GM12878 (cell line): ENCODE results near the gene STRBP. TPM values are rescaled to one million over a fixed set of nuclear protein-coding genes. Genes with fewer than 3 reads are reported as not detected.
A peak's percentile ranks its signal among the peaks of the same experiment; 100 is the strongest.

Experiments
- CBX3 ChIP-seq: fragments of 200-600 bp; sonication (generic); IDR thresholded peaks from 2 replicates; pipeline ENCODE4 v1.6.1; 2016; ENCODE audit warnings: low read depth, borderline replicate concordance
- CEBPB ChIP-seq, 2 experiments: fragments of 150-350 bp in 1 of 2; IDR thresholded peaks; 2 replicates each; pipeline ENCODE4 v1.6.1; 2012 to 2014; ENCODE audit warnings: low read depth in 2 of 2, low read length in 2 of 2, borderline replicate concordance in 1 of 2, inconsistent platforms in 1 of 2
- EP300 ChIP-seq, 2 experiments: fragments of 150-350 bp in 1 of 2; IDR thresholded peaks; 2 replicates each; pipeline ENCODE4 v1.6.1; 2011 to 2012; ENCODE audit warnings: low read depth in 2 of 2, low read length in 2 of 2, borderline replicate concordance in 1 of 2, improper control_type of control experiment in 1 of 2, inconsistent platforms in 1 of 2; ENCODE audit not compliant: control insufficient read depth in 1 of 2
- FOXM1 ChIP-seq: IDR thresholded peaks from 2 replicates; pipeline ENCODE4 v1.6.1; 2012; ENCODE audit warnings: low read depth, mild to moderate bottlenecking, inconsistent platforms, low read length, moderate library complexity
- IKZF2 ChIP-seq, 2 experiments: fragments of 450-650 bp; IDR thresholded peaks; 2 replicates each; pipeline ENCODE4 v1.6.1; 2017; ENCODE audit warnings: mild to moderate bottlenecking in 2 of 2, moderate library complexity in 2 of 2
- MEF2A ChIP-seq: IDR thresholded peaks from 2 replicates; pipeline ENCODE4 v1.6.1; 2011; ENCODE audit warnings: low read depth, mild to moderate bottlenecking, low read length, moderate library complexity; ENCODE audit not compliant: insufficient read depth
- MEF2B ChIP-seq: fragments of 450-650 bp; IDR thresholded peaks from 2 replicates; pipeline ENCODE4 v1.6.1; 2018; ENCODE audit warnings: mild to moderate bottlenecking, moderate library complexity; ENCODE audit not compliant: partially characterized antibody, poor library complexity, severe bottlenecking
- MTA2 ChIP-seq: fragments of 450-650 bp; IDR thresholded peaks from 2 replicates; pipeline ENCODE4 v1.6.1; 2016; ENCODE audit warnings: low read depth, mild to moderate bottlenecking, moderate library complexity
- NFIC ChIP-seq: IDR thresholded peaks from 2 replicates; pipeline ENCODE4 v1.6.1; 2012; ENCODE audit warnings: low read depth, mild to moderate bottlenecking, inconsistent platforms, low read length, moderate library complexity
- PAX8 ChIP-seq: fragments of 450-650 bp; IDR thresholded peaks from 2 replicates; pipeline ENCODE4 v1.6.1; 2017; ENCODE audit warnings: mild to moderate bottlenecking, moderate library complexity
- POU2F2 ChIP-seq: IDR thresholded peaks from 3 replicates; pipeline ENCODE4 v1.6.1; 2011; ENCODE audit warnings: low read depth, mild to moderate bottlenecking, low read length, borderline replicate concordance
- RUNX3 ChIP-seq: IDR thresholded peaks from 2 replicates; pipeline ENCODE4 v1.6.1; 2012; ENCODE audit warnings: low read length, inconsistent platforms
- SMAD5 ChIP-seq: IDR thresholded peaks from 2 replicates; pipeline ENCODE4 v1.6.1; 2016; ENCODE audit warnings: antibody characterized with exemption, low read depth
- TCF3 ChIP-seq: IDR thresholded peaks from 2 replicates; pipeline ENCODE4 v1.6.1; 2012; ENCODE audit warnings: low read depth, mild to moderate bottlenecking, low read length, borderline replicate concordance; ENCODE audit not compliant: insufficient read depth
- ZNF217 ChIP-seq: fragments of 450-650 bp; IDR thresholded peaks from 2 replicates; pipeline ENCODE4 v1.6.1; 2017; ENCODE audit warnings: antibody characterized with exemption, mild to moderate bottlenecking
- polyA plus RNA-seq, 11 experiments: library from polyadenylated mRNA; depleted of rRNA in 4 of 11; unstranded in 6 of 11; stranded (reverse) in 5 of 11; fragments of >200 nt; fragmentation: Nextera tagmentation in 4 of 11; fragmentation: Illumina TruSeq in 1 of 11; extraction: Ambion mirVana in 4 of 11; extraction: Trizol in 1 of 11; gene quantifications; 1 replicate in 1 of 11; 2 replicates in 10 of 11; pipeline versions ENCODE4 v1.2.1 to v1.2.3, GENCODE V29; 2011 to 2016; ENCODE audit warnings: inconsistent platforms in 2 of 11, missing spikeins in 2 of 11, low read depth in 1 of 11
- total RNA-seq, 4 experiments: library from RNA; depleted of rRNA in 3 of 4; stranded (reverse); fragments of >200 nt in 3 of 4; fragmentation: Illumina TruSeq in 1 of 4; extraction: Trizol in 1 of 4; gene quantifications; 2 replicates each; pipeline versions ENCODE4 v1.2.1 to v1.2.3, GENCODE V29; 2013 to 2021
- TF ChIP-seq, protein P1 (sequence below): IDR thresholded peaks from 2 replicates; pipeline ENCODE4 v1.6.1; 2011; ENCODE audit warnings: borderline replicate concordance, low read depth, mild to moderate bottlenecking, moderate library complexity, mixed read lengths, low read length; ENCODE audit not compliant: insufficient read depth; ENCODE audit errors: extremely low read length
- TF ChIP-seq, protein P2 (sequence below): fragments of 450-650 bp; IDR thresholded peaks from 2 replicates; pipeline ENCODE4 v1.6.1; 2016; ENCODE audit warnings: mild to moderate bottlenecking
- TF ChIP-seq, protein P3 (sequence below): IDR thresholded peaks from 2 replicates; pipeline ENCODE4 v1.6.1; 2012; ENCODE audit warnings: improper control_type of control experiment, low read depth, low read length; ENCODE audit not compliant: insufficient replicate concordance
- TF ChIP-seq, protein P4 (sequence below): fragments of 450-650 bp; IDR thresholded peaks from 2 replicates; pipeline ENCODE4 v1.6.1; 2018; ENCODE audit warnings: mild to moderate bottlenecking, low read depth, moderate library complexity; ENCODE audit not compliant: partially characterized antibody

Gene STRBP
- total and polyA plus RNA-seq, 10 of the 15 experiments (the other 5 are each of a cell fraction or from before 2014, with no cell fraction given): 31.0 to 96.8 (median 71.4) TPM

DNA sequence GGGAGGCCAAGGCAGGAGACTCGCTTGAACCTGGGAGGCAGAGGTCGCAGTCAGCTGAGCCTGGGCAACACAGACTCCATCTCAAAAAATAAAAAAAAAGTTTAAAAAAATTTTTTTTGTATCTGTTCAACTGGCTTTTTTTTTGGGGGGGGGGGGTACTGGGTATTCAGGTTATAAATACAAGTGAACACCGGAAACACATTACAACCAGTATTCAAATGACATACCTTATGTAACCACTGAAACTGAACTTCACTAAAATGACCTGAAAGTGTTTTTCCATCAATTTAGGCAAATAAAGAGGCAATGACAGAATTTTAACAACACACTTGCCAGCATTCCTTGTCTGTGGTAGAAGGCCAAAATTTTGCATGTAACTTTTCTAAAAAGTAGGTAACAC is 33.5 kb downstream of the STRBP start (continued):
- TF ChIP-seq, protein P1, sequence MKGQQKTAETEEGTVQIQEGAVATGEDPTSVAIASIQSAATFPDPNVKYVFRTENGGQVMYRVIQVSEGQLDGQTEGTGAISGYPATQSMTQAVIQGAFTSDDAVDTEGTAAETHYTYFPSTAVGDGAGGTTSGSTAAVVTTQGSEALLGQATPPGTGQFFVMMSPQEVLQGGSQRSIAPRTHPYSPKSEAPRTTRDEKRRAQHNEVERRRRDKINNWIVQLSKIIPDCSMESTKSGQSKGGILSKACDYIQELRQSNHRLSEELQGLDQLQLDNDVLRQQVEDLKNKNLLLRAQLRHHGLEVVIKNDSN: no peak
- TF ChIP-seq MEF2B: peak; percentile 29
- peak; percentile 52; the same call in 1 of the 2 replicates for TF ChIP-seq ZNF217
- peak; percentile 77 for TF ChIP-seq NFIC
- TF ChIP-seq PAX8: no peak
- TF ChIP-seq SMAD5: no peak
- peak; percentile 76; the same call in 1 of the 3 replicates for TF ChIP-seq POU2F2
- TF ChIP-seq EP300 (IDR thresholded peaks at IDR 0.05; ENCODE audit: borderline replicate concordance in 1 of 2, control insufficient read depth in 1 of 2, low read depth in 2 of 2, low read length in 2 of 2): peak in 1 of 2 experiments; percentile 18; a peak in 1 of 4 replicates
- TF ChIP-seq CEBPB (IDR thresholded peaks at IDR 0.05; ENCODE audit: borderline replicate concordance in 1 of 2, low read depth in 2 of 2, low read length in 2 of 2): 0 out of 4 replicates have a peak, but pooled peaks of 1 of the 2 experiments have one; percentile 30
- TF ChIP-seq FOXM1: peak; percentile 58; the same call in 1 of the 2 replicates
- TF ChIP-seq CBX3: no peak
- peak; percentile 39 to 72; a peak in 2 of 4 replicates for TF ChIP-seq IKZF2 (IDR thresholded peaks at IDR 0.05)
- TF ChIP-seq MEF2A: peak; percentile 90
- 0 out of 2 replicates have a peak, but pooled peaks have one; percentile 21 for TF ChIP-seq MTA2
- TF ChIP-seq, protein P2, sequence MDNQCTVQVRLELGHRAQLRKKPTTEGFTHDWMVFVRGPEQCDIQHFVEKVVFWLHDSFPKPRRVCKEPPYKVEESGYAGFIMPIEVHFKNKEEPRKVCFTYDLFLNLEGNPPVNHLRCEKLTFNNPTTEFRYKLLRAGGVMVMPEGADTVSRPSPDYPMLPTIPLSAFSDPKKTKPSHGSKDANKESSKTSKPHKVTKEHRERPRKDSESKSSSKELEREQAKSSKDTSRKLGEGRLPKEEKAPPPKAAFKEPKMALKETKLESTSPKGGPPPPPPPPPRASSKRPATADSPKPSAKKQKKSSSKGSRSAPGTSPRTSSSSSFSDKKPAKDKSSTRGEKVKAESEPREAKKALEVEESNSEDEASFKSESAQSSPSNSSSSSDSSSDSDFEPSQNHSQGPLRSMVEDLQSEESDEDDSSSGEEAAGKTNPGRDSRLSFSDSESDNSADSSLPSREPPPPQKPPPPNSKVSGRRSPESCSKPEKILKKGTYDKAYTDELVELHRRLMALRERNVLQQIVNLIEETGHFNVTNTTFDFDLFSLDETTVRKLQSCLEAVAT: no peak
- TF ChIP-seq, protein P3, sequence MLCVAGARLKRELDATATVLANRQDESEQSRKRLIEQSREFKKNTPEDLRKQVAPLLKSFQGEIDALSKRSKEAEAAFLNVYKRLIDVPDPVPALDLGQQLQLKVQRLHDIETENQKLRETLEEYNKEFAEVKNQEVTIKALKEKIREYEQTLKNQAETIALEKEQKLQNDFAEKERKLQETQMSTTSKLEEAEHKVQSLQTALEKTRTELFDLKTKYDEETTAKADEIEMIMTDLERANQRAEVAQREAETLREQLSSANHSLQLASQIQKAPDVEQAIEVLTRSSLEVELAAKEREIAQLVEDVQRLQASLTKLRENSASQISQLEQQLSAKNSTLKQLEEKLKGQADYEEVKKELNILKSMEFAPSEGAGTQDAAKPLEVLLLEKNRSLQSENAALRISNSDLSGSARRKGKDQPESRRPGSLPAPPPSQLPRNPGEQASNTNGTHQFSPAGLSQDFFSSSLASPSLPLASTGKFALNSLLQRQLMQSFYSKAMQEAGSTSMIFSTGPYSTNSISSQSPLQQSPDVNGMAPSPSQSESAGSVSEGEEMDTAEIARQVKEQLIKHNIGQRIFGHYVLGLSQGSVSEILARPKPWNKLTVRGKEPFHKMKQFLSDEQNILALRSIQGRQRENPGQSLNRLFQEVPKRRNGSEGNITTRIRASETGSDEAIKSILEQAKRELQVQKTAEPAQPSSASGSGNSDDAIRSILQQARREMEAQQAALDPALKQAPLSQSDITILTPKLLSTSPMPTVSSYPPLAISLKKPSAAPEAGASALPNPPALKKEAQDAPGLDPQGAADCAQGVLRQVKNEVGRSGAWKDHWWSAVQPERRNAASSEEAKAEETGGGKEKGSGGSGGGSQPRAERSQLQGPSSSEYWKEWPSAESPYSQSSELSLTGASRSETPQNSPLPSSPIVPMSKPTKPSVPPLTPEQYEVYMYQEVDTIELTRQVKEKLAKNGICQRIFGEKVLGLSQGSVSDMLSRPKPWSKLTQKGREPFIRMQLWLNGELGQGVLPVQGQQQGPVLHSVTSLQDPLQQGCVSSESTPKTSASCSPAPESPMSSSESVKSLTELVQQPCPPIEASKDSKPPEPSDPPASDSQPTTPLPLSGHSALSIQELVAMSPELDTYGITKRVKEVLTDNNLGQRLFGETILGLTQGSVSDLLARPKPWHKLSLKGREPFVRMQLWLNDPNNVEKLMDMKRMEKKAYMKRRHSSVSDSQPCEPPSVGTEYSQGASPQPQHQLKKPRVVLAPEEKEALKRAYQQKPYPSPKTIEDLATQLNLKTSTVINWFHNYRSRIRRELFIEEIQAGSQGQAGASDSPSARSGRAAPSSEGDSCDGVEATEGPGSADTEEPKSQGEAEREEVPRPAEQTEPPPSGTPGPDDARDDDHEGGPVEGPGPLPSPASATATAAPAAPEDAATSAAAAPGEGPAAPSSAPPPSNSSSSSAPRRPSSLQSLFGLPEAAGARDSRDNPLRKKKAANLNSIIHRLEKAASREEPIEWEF: no peak
- 0 out of 2 replicates have a peak, but pooled peaks have one; percentile 12 for TF ChIP-seq TCF3
- TF ChIP-seq, protein P4, sequence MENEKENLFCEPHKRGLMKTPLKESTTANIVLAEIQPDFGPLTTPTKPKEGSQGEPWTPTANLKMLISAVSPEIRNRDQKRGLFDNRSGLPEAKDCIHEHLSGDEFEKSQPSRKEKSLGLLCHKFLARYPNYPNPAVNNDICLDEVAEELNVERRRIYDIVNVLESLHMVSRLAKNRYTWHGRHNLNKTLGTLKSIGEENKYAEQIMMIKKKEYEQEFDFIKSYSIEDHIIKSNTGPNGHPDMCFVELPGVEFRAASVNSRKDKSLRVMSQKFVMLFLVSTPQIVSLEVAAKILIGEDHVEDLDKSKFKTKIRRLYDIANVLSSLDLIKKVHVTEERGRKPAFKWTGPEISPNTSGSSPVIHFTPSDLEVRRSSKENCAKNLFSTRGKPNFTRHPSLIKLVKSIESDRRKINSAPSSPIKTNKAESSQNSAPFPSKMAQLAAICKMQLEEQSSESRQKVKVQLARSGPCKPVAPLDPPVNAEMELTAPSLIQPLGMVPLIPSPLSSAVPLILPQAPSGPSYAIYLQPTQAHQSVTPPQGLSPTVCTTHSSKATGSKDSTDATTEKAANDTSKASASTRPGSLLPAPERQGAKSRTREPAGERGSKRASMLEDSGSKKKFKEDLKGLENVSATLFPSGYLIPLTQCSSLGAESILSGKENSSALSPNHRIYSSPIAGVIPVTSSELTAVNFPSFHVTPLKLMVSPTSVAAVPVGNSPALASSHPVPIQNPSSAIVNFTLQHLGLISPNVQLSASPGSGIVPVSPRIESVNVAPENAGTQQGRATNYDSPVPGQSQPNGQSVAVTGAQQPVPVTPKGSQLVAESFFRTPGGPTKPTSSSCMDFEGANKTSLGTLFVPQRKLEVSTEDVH: no peak
- peak; percentile 86 for TF ChIP-seq RUNX3
